Stimulated activated naive CD8-positive, alpha-beta T cell treated with anti-CD3 and anti-CD28 coated beads, Interleukin-15, Interleukin-2, amounts not matched to agents 100 ng/mL and 50 ng/mL, for 24 hours (primary cell): ENCODE measurements around the gene LRMDA.

Experiments
- H3K27ac Mint-ChIP-seq: one replicate; pipeline ENCODE4 v1.8.0; 2021; ENCODE audit warnings: mild to moderate bottlenecking, mixed read lengths
- H3K27me3 Mint-ChIP-seq: one replicate; pipeline ENCODE4 v1.8.0; 2021; ENCODE audit warnings: mixed read lengths
- H3K36me3 Mint-ChIP-seq: one replicate; pipeline ENCODE4 v1.8.0; 2021; ENCODE audit warnings: low read depth, mixed read lengths
- H3K4me1 Mint-ChIP-seq: one replicate; pipeline ENCODE4 v1.8.0; 2021; ENCODE audit warnings: low read depth, mixed read lengths
- H3K4me3 Mint-ChIP-seq: one replicate; pipeline ENCODE4 v1.8.0; 2021; ENCODE audit warnings: mild to moderate bottlenecking, mixed read lengths
- H3K9me3 Mint-ChIP-seq: one replicate; pipeline ENCODE4 v1.8.0; 2021; ENCODE audit warnings: mixed read lengths

The LRMDA gene

GRCh38 chr10:76021398-76021797, 590.0 kb downstream of the LRMDA start:
- no peaks in the 10 kb centered on the region for H3K36me3 Mint-ChIP-seq
- H3K27ac Mint-ChIP-seq, result no peak overlapping the region
- no peaks in the 10 kb centered on the region for H3K9me3 Mint-ChIP-seq
- H3K4me1 Mint-ChIP-seq, result no peaks in the 10 kb centered on the region
- H3K27me3 Mint-ChIP-seq, result no peaks in the 10 kb centered on the region
- no peak overlapping the region for H3K4me3 Mint-ChIP-seq

- H3K36me3 Mint-ChIP-seq, result no peaks in the 10 kb centered on the region
- H3K4me1 Mint-ChIP-seq, result no peaks in the 10 kb centered on the region
- H3K9me3 Mint-ChIP-seq, result no peaks in the 10 kb centered on the region
- H3K27ac Mint-ChIP-seq, result no peak overlapping the region
- H3K27me3 Mint-ChIP-seq, result peaks cover under 1% of the 10 kb centered on the region
- no peak overlapping the region for H3K4me3 Mint-ChIP-seq
Measured at GRCh38 chr10:76022366-76022765, 590.9 kb downstream of the LRMDA start.

- Mint-ChIP-seq H3K27ac (no peak overlapping the region), H3K27me3 (peaks cover 3% of the 10 kb centered on the region), H3K4me1 (no peaks in the 10 kb centered on the region), H3K36me3 (no peaks in the 10 kb centered on the region), H3K4me3 (no peak overlapping the region), H3K9me3 (no peaks in the 10 kb centered on the region)
Measured at GRCh38 chr10:76023007-76023406, 591.6 kb downstream of the LRMDA start.

GRCh38 chr10:76024460-76025123, 593.2 kb downstream of the LRMDA start:
- peaks cover 3% of the 10 kb centered on the region for H3K27me3 Mint-ChIP-seq
- no peak overlapping the region for H3K4me3 Mint-ChIP-seq
- H3K36me3 Mint-ChIP-seq, result no peaks in the 10 kb centered on the region
- no peaks in the 10 kb centered on the region for H3K4me1 Mint-ChIP-seq
- no peaks in the 10 kb centered on the region for H3K9me3 Mint-ChIP-seq
- no peak overlapping the region for H3K27ac Mint-ChIP-seq

DNA sequence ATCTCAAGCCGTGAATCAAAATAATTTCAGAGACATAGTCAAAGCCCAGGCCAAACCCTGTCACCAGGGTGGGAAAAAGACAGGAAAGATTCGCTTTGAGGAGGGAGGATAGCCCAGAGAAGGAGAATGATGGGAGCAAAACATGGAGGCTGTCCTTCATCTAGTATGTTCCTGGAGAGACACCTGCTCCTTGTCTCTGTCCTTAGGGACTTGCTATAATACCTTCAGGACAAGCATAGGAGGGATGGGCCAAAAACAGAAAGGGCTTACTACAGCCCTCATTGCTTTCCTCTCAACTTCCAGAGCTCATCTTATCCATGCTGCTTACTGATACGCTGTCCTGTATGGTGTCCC, 593.7 kb downstream of the LRMDA start:
- H3K27me3 Mint-ChIP-seq, result peaks cover 3% of the 10 kb centered on the region
- H3K27ac Mint-ChIP-seq, result no peak overlapping the region
- H3K4me1 Mint-ChIP-seq, result no peaks in the 10 kb centered on the region
- H3K9me3 Mint-ChIP-seq, result no peaks in the 10 kb centered on the region
- no peak overlapping the region for H3K4me3 Mint-ChIP-seq
- no peaks in the 10 kb centered on the region for H3K36me3 Mint-ChIP-seq

DNA sequence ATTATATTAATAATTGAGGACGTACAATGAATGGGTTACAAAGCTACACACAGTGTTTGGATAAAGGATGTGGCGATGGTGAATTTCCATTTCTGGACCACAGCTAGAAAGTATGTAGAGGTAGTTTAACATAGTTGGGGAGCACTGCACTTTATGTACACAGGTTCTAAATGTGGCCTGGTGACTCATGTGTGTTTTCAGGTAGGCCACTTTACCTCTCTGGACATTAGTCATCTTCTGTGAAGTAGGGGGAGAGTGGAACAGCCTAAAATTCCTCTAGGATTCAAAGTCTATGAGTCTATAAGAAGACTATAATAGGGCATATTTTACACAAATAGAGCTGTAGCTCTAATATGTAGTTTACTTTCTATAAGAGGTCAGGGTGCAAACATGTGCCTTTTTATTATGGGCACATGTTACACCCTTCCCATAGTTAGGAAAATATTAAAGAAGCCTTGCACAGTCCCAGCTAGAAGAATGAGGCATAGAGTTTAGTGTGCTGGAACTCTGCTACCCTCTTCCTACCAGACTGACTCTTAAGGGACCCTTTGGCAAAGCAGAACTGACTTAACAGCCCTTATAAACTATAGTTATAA, 594.9 kb downstream of the LRMDA start:
- Mint-ChIP-seq H3K27ac (no peak overlapping the region), H3K4me3 (no peak overlapping the region), H3K9me3 (no peaks in the 10 kb centered on the region), H3K4me1 (no peaks in the 10 kb centered on the region), H3K27me3 (peaks cover 3% of the 10 kb centered on the region), H3K36me3 (no peaks in the 10 kb centered on the region)

DNA sequence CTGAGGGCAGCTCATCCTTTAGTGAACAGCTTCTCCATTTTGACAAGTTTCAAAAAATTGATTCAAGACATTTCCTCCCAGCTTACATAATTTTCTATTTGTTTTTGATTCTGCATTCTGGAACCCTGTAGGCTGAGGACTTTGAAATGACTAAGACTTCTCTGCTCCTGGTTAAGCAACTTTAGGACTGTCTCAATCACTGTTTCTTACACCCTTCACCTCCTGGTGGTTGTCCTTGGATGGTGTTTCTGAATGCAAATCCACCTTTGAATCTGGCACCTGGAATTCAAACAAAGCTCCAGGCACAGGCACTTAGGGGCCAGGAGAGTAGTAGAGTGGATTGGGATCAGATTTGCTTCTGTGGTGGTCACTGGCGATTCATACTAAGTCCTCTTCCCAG, 595.5 kb downstream of the LRMDA start:
- Mint-ChIP-seq H3K27me3 (peaks cover 3% of the 10 kb centered on the region), H3K9me3 (no peaks in the 10 kb centered on the region), H3K36me3 (no peaks in the 10 kb centered on the region), H3K27ac (no peak overlapping the region), H3K4me1 (no peaks in the 10 kb centered on the region), H3K4me3 (no peak overlapping the region)

- Mint-ChIP-seq H3K4me1 (no peaks in the 10 kb centered on the region), H3K9me3 (no peaks in the 10 kb centered on the region), H3K27ac (no peak overlapping the region), H3K36me3 (no peaks in the 10 kb centered on the region), H3K27me3 (peaks cover 6% of the 10 kb centered on the region), H3K4me3 (no peak overlapping the region)
Measured at GRCh38 chr10:76029782-76030181, 598.4 kb downstream of the LRMDA start.

DNA sequence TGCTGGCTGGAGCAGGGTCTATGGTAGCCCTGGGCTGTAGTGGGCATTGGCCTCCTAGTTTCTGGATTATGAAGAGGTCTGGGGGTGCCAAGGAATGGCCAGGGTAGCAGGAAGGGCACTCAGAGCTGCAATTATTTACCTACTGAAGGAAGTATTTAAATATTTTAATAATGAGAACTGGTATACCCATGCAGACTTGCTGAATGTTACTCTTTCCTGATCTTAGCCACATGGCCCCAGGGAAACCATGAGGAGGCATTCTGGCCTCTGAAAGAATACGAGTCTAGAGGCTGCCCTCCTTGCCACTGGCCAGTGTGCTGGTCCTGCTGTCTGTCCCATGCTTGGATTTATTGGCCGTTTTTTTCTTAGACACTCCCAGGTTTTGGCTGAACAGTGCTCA, 599.7 kb downstream of the LRMDA start:
- Mint-ChIP-seq H3K4me3 (no peak overlapping the region), H3K9me3 (no peaks in the 10 kb centered on the region), H3K4me1 (no peaks in the 10 kb centered on the region), H3K27me3 (peaks cover 6% of the 10 kb centered on the region), H3K36me3 (no peaks in the 10 kb centered on the region), H3K27ac (no peak overlapping the region)

- H3K4me3 Mint-ChIP-seq, result no peak overlapping the region
- H3K9me3 Mint-ChIP-seq, result no peaks in the 10 kb centered on the region
- no peaks in the 10 kb centered on the region for H3K36me3 Mint-ChIP-seq
- no peaks in the 10 kb centered on the region for H3K4me1 Mint-ChIP-seq
- H3K27me3 Mint-ChIP-seq, result peaks cover 6% of the 10 kb centered on the region
- H3K27ac Mint-ChIP-seq, result no peak overlapping the region
Measured at GRCh38 chr10:76031769-76032699, 600.6 kb downstream of the LRMDA start.

GRCh38 chr10:76032700-76033039, 601.2 kb downstream of the LRMDA start:
- H3K27me3 Mint-ChIP-seq, result peaks cover 3% of the 10 kb centered on the region
- H3K4me1 Mint-ChIP-seq, result no peaks in the 10 kb centered on the region
- no peak overlapping the region for H3K27ac Mint-ChIP-seq
- H3K4me3 Mint-ChIP-seq, result no peak overlapping the region
- no peaks in the 10 kb centered on the region for H3K9me3 Mint-ChIP-seq
- H3K36me3 Mint-ChIP-seq, result no peaks in the 10 kb centered on the region

GRCh38 chr10:76033457-76034196, 602.2 kb downstream of the LRMDA start:
- no peaks in the 10 kb centered on the region for H3K4me1 Mint-ChIP-seq
- no peak overlapping the region for H3K27ac Mint-ChIP-seq
- H3K27me3 Mint-ChIP-seq, result peaks cover 3% of the 10 kb centered on the region
- H3K4me3 Mint-ChIP-seq, result no peak overlapping the region
- peaks cover 3% of the 10 kb centered on the region for H3K9me3 Mint-ChIP-seq
- H3K36me3 Mint-ChIP-seq, result no peaks in the 10 kb centered on the region

DNA sequence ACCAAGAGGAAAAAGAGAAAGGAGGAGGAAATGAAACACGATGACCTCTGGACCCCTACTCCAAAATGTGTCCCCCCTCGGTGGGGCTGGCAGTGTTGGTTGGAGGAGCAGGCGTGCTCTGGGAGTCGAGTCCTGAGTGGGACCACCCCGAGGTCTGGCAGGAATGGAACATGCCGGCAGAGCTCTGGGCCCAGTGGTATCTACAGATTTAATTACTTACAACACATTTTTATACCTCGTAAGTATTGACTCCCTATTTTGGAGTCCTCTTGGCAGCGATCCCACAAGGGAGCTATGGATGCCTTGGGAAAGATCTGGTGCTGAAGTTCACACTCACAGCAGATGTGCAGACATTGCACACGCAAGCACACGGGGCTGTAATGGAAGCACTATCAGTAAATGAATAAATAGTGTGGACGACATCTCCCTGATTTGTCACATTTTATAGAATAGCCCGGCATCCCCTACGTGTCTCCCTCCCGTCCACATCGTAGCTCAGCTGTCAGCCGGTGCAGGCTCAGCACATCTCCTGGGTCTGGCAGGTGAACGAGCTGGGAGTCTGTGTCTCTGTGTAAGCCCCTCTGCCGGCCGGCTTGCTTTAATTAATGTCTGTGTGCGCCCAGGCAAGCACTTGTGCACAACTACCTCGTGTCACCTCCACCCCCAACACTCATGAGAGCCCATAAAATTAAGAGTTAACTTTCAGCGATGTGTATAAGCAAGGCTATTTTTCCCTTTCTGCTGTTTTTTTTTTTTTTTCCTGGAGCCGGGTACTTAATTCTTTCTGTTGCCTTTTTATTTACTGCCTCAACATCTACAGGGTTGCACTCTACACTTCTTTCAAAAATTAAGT, 603.2 kb downstream of the LRMDA start:
- no peak overlapping the region for H3K4me3 Mint-ChIP-seq
- H3K27ac Mint-ChIP-seq, result no peak overlapping the region
- H3K27me3 Mint-ChIP-seq, result peaks cover 3% of the 10 kb centered on the region

More for the DNA sequence above, 603.2 kb downstream of the LRMDA start:
- no peaks in the 10 kb centered on the region for H3K36me3 Mint-ChIP-seq
- H3K4me1 Mint-ChIP-seq, result no peaks in the 10 kb centered on the region
- peaks cover 6% of the 10 kb centered on the region for H3K9me3 Mint-ChIP-seq
